Caco-2 (cell line): ENCODE data around the gene CD19. TPM values are rescaled to one million over a fixed set of nuclear protein-coding genes. Genes with fewer than 3 reads are reported as not detected.
"Not testable (repeated sequence)": the region's sequence is repeated elsewhere in the genome, so short reads cannot be mapped to it uniquely, and the experiment has no call there.

ENCODE experiments used
- BruUV-seq: library from RNA; stranded (reverse); fragments of 400-500 nt; replicated peaks from 2 replicates; lab custom pipeline; 2021; lab: Mats Ljungman, UMichigan
- CTCF ChIA-PET: fragments of 300-600 bp; sonication (Branson Sonifier 250); formaldehyde crosslinking; loops from one replicate; lab custom pipeline; 2022; ENCODE audit warnings: antibody characterized with exemption; lab: Charles Lee
- POLR2A ChIA-PET: fragments of 300-600 bp; sonication (Branson Sonifier 250); formaldehyde crosslinking; loops from one replicate; lab custom pipeline; 2022; ENCODE audit warnings: antibody characterized with exemption; lab: Charles Lee
- DNase-seq, 2 experiments: peaks; one replicate each; pipeline versions ENCODE4 v3.0.0 to v3.0.0-alpha.2; 2020 to 2022
- H3K27me3 ChIP-seq: replicated peaks from 2 replicates; pipeline ENCODE4 v1.6.0; 2011; ENCODE audit warnings: low read length; ENCODE audit not compliant: control insufficient read depth, insufficient read depth
- H3K36me3 ChIP-seq: 2 replicates; pipeline ENCODE4 v1.5.1; 2011; ENCODE audit warnings: low read length; ENCODE audit not compliant: control insufficient read depth, insufficient read depth
- H3K4me1 ChIP-seq: fragments of 250-450 bp; sonication (Bioruptor Pico); 2 replicates; pipeline ENCODE4 v1.5.1; 2020; ENCODE audit warnings: mild to moderate bottlenecking
- H3K4me3 ChIP-seq: 2 replicates; pipeline ENCODE4 v1.5.1; 2011; ENCODE audit warnings: low read depth, mild to moderate bottlenecking, control low read depth, low read length
- H3K9me3 ChIP-seq: fragments of 250-450 bp; sonication (Bioruptor Pico); 2 replicates; pipeline ENCODE4 v1.5.1; 2020; ENCODE audit warnings: mild to moderate bottlenecking, moderate library complexity
- H3K27ac Mint-ChIP-seq: one replicate; pipeline ENCODE4 v1.8.0; 2022; ENCODE audit warnings: mixed read lengths; ENCODE audit not compliant: unreplicated experiment
- H3K27me3 Mint-ChIP-seq: one replicate; pipeline ENCODE4 v1.8.0; 2022; ENCODE audit warnings: mixed read lengths; ENCODE audit not compliant: insufficient read depth, unreplicated experiment
- H3K36me3 Mint-ChIP-seq: one replicate; pipeline ENCODE4 v1.8.0; 2022; ENCODE audit warnings: mild to moderate bottlenecking, mixed read lengths; ENCODE audit not compliant: insufficient read depth, unreplicated experiment
- H3K4me1 Mint-ChIP-seq: one replicate; pipeline ENCODE4 v1.8.0; 2022; ENCODE audit warnings: low read depth, mixed read lengths; ENCODE audit not compliant: unreplicated experiment
- H3K4me3 Mint-ChIP-seq: one replicate; pipeline ENCODE4 v1.8.0; 2022; ENCODE audit warnings: mild to moderate bottlenecking, moderate library complexity, mixed read lengths; ENCODE audit not compliant: unreplicated experiment
- H3K9me3 Mint-ChIP-seq: one replicate; pipeline ENCODE4 v1.8.0; 2022; ENCODE audit warnings: mixed read lengths; ENCODE audit not compliant: unreplicated experiment
- intact Hi-C: fragments of 100-400 bp; cut with micrococcal nuclease; formaldehyde crosslinking; loops from one replicate; pipeline ENCODE4 v1.10.0; 2022; ENCODE audit not compliant: unreplicated experiment
- total RNA-seq: library from RNA; stranded (reverse); gene quantifications from 2 replicates; pipeline ENCODE4 v1.2.3, GENCODE V29; 2022
- TF ChIP-seq, protein P1 (sequence below), 2 experiments: fragments of 200-600 bp in 1 of 2; IDR thresholded peaks; 1 replicate in 1 of 2; 2 replicates in 1 of 2; pipeline versions ENCODE4 v1.5.1 to v1.8.0; 2011 to 2022; ENCODE audit warnings: antibody characterized with exemption in 1 of 2, control low read depth in 1 of 2, inconsistent platforms in 1 of 2, low read depth in 1 of 2, low read length in 1 of 2, mild to moderate bottlenecking in 1 of 2, moderate library complexity in 1 of 2; ENCODE audit not compliant: insufficient read depth in 1 of 2, severe bottlenecking in 1 of 2, unreplicated experiment in 1 of 2

CD19 gene
- total RNA-seq, 1 experiment from 2014 or later: not detected

DNA sequence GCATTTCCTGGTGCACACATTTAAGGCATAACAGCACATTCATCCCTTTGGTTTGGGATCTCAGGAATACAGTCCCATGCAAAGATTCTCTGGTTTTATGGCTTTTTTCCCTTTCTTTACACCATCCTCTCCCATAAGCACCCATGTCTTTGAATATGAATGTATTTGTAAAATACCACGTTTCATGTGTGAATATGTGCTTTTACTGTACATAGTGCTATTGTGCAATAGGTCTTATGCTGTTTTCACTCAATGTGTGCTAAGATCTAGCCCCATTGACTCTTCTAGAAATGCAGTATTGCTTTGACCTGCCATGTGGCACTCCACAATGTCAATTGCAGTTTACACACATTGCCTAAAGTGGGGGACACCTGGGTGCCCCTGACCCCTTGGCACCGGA lies 32.7 kb downstream of the CD19 start:
- Histone ChIP-seq H3K9me3 (no peaks in the 10 kb centered on the region), H3K4me1 (no peaks in the 10 kb centered on the region), H3K4me3 (no peak overlapping the region), H3K36me3 (no peaks in the 10 kb centered on the region; the same call in 1 of the 2 replicates), H3K27me3 (no peaks in the 10 kb centered on the region)
- POLR2A ChIA-PET: no interaction called here
- TF ChIP-seq, protein P1, sequence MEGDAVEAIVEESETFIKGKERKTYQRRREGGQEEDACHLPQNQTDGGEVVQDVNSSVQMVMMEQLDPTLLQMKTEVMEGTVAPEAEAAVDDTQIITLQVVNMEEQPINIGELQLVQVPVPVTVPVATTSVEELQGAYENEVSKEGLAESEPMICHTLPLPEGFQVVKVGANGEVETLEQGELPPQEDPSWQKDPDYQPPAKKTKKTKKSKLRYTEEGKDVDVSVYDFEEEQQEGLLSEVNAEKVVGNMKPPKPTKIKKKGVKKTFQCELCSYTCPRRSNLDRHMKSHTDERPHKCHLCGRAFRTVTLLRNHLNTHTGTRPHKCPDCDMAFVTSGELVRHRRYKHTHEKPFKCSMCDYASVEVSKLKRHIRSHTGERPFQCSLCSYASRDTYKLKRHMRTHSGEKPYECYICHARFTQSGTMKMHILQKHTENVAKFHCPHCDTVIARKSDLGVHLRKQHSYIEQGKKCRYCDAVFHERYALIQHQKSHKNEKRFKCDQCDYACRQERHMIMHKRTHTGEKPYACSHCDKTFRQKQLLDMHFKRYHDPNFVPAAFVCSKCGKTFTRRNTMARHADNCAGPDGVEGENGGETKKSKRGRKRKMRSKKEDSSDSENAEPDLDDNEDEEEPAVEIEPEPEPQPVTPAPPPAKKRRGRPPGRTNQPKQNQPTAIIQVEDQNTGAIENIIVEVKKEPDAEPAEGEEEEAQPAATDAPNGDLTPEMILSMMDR (IDR thresholded peaks at IDR 0.05; ENCODE audit: insufficient read depth in 1 of 2, low read depth in 1 of 2, low read length in 1 of 2, severe bottlenecking in 1 of 2, unreplicated experiment in 1 of 2): no peak
- no peaks in the 10 kb centered on the region for H3K27me3 Mint-ChIP-seq
- H3K9me3 Mint-ChIP-seq: no peaks in the 10 kb centered on the region
- BruUV-seq: no TSS peak
- intact Hi-C loops: no loop called here
- no peak overlapping the region for H3K4me3 Mint-ChIP-seq
- H3K4me1 Mint-ChIP-seq: no peaks in the 10 kb centered on the region
- CTCF ChIA-PET: no interaction called here
- no peak overlapping the region for H3K27ac Mint-ChIP-seq
- no peak for DNase-seq
- peaks cover 50% of the 10 kb centered on the region for H3K36me3 Mint-ChIP-seq

DNA sequence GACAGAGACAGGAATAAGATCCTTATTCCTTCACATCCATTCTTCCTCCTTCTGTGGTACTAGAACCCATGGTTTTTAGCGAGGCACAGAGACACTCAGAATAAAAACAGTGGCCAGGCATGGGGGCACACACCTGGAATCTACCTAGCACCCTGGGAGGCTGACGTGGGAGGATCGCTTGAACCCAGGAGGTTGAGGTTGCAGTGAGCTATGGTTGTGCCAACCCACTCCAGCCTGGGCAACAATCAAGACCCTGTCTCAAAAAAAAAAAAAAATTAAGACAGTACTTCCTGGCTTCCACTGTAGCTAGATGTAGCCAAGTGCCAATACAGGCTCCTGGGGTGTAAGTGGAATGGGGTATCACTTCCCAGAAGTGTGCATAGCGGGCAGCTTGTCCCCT lies 35.4 kb downstream of the CD19 start:
- Histone ChIP-seq H3K4me3 (no peak overlapping the region), H3K36me3 (no peaks in the 10 kb centered on the region; the same call in 1 of the 2 replicates), H3K9me3 (no peaks in the 10 kb centered on the region), H3K4me1 (no peaks in the 10 kb centered on the region), H3K27me3 (no peaks in the 10 kb centered on the region)
- no peak overlapping the region for H3K27ac Mint-ChIP-seq
- peaks cover 28% of the 10 kb centered on the region for H3K36me3 Mint-ChIP-seq
- H3K4me3 Mint-ChIP-seq: no peak overlapping the region
- ChIA-PET CTCF (interaction anchor here (0.7 kb wide), 1 partner anchor 22 kb away, joined by 4 read pairs; no protein-coding TSS in a partner anchor), POLR2A (no interaction called here)
- no TSS peak for BruUV-seq
- no peaks in the 10 kb centered on the region for H3K27me3 Mint-ChIP-seq
- TF ChIP-seq, protein P1 (IDR thresholded peaks at IDR 0.05; ENCODE audit: insufficient read depth in 1 of 2, low read depth in 1 of 2, low read length in 1 of 2, severe bottlenecking in 1 of 2, unreplicated experiment in 1 of 2): no peak
- no peaks in the 10 kb centered on the region for H3K4me1 Mint-ChIP-seq
- no peaks in the 10 kb centered on the region for H3K9me3 Mint-ChIP-seq
- intact Hi-C loops: no loop called here
- DNase-seq: no peak

DNA sequence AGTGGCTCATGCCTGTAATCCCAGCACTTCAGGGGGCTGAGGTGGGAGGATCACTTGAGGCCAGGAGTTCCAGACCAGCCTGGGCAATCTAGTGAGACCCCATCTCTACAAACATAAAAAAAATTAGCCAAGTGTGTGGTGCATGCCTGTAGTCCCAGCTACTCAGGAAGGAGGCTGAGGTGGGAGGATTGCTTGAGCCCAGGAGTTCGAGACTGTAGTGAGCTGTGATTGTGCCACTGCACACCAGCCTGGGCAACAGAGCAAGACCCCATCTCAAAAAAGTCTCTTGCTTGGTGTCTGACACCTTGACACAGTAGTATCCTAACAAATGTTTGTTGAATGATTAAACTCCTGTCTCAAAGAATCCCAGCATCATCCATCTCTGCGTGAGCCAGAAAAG lies 37.9 kb downstream of the CD19 start:
- H3K4me1 Mint-ChIP-seq, H3K27me3 Mint-ChIP-seq, H3K27me3 ChIP-seq, H3K4me3 ChIP-seq, DNase-seq, H3K27ac Mint-ChIP-seq, H3K9me3 ChIP-seq, H3K4me3 Mint-ChIP-seq, H3K9me3 Mint-ChIP-seq, BruUV-seq, H3K4me1 ChIP-seq, H3K36me3 ChIP-seq, POLR2A ChIA-PET: not testable (repeated sequence)
- CTCF ChIA-PET: interaction anchor here (1.0 kb wide), 1 partner anchor 8 kb away, joined by 3 read pairs; no protein-coding TSS in a partner anchor
- intact Hi-C loops: loop anchor here (5.0 kb wide), 1 partner anchor 1098 kb away; the partner anchor contains the start of gene ALDOA
- peaks cover 17% of the 10 kb centered on the region for H3K36me3 Mint-ChIP-seq
